SH-SY5Y (cell line): Measurements from ENCODE around the gene PTRH1.

Experiments used
- GATA2 ChIP-seq: IDR thresholded peaks from 2 replicates; pipeline ENCODE4 v1.6.1; 2011; ENCODE audit warnings: mild to moderate bottlenecking, low read depth, low read length
- GATA3 ChIP-seq: IDR thresholded peaks from 2 replicates; pipeline ENCODE4 v1.6.1; 2011; ENCODE audit warnings: low read depth, mild to moderate bottlenecking, low read length, moderate library complexity

DNA sequence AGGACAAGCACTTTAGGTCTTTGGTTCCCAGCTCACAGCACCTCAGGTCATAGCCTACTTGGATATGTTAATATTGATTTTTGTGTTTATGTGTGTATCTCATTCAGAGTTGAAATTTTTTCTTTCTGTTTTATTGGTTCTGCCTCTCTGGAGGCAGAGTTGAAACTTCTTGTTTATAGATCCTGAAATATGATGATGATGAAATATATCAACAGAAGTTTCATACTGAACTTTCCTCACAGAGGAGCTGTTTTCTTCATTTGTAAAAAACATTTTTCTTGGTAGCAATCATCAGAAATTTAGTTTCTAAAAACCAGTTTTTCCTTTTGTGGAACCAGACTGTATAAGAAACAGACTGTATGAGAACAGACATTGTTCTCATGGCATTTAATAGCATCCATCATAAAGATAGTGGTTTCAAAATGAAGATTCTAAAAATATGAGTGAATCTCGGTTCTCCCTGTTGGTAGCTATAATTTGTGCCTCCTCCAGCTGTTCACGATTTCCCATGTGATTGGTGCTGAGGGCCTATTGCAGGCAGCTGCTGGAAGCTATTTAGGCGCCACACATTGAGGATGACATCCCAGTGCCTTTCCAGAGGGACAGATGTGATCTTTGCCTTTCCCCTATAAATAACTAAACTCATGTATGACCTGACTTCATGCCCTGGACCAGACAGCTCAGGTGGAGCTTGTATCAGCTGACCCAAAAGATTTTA lies 48.2 kb downstream of the PTRH1 start:
- TF ChIP-seq GATA2 (no peak), GATA3 (no peak)
